ENCODE results near the gene PCCA.

Gene PCCA

DNA sequence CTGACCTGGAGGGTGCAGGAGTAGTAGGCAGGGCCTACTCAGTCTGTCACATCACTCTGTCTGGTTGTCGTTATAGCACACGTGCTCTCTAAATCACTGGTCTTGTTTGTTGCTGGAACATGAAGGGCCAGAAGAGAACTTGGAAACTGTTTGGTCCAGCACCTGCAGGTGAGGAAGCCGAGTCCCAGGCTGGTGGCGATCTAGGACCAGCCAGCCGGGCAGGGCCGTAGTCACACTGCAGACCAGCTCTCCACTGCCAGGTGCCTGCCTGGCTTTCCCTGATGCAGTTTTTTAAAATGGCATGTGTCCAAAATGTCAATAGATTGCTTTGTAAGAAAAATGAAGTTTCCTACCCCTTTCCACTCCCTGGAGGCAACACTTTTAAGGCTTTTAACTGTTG lies 446.0 kb downstream of the PCCA start:
- no peak overlapping the region for H3K9ac ChIP-seq (ENCODE audit: low read length)
- no peaks in the 10 kb centered on the region for H3K27me3 ChIP-seq (ENCODE audit: control insufficient read depth, insufficient read depth, low read length)
- no peaks in the 10 kb centered on the region for H3K9me3 ChIP-seq (ENCODE audit: control insufficient read depth, low read length)
- no peaks in the 10 kb centered on the region for H3K36me3 ChIP-seq (ENCODE audit: control insufficient read depth, insufficient read depth, low read length)
- no peak overlapping the region for H3K4me3 ChIP-seq (ENCODE audit: low read length)
- peaks cover 12% of the 10 kb centered on the region for H3K4me1 ChIP-seq (ENCODE audit: control insufficient read depth, insufficient read depth, low read length)

DNA sequence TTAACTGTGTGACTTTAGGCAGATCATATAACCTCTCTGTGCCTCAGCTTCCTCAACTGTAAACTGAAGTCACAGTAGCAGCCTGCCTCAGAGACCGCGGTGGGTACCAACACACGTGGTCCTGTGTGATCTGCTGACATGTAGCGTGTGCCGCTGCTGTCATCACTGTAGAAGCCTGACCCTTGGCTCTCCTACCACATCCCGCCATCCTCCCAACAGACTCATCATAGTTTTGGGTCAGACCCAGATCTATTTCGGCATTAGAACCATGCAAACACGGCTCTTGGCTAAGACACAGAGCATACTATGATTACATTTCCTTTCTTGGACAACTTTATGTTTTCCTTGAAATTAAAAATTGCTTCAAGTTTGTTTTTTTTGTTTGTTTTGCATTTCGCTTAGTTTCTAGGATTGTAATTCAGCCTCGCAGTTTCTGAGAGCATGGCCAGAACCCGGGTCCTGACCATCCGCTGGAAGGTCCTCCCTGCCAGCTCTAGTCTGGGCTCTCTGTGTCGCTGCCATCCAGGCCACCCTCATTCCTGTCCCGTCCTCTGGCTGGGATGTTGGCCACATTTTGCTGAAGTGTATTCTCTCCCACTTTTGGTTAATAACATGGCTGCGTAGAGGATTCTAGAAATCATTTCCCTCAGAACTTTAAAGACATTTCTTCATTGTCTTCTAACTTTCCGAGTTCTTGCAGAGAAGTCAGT lies 446.7 kb downstream of the PCCA start:
- Histone ChIP-seq H3K4me3 (ENCODE audit: low read length) (no peak overlapping the region), H3K9ac (ENCODE audit: low read length) (no peak overlapping the region), H3K4me1 (ENCODE audit: control insufficient read depth, insufficient read depth, low read length) (peaks cover 12% of the 10 kb centered on the region), H3K9me3 (ENCODE audit: control insufficient read depth, low read length) (no peaks in the 10 kb centered on the region), H3K36me3 (ENCODE audit: control insufficient read depth, insufficient read depth, low read length) (no peaks in the 10 kb centered on the region), H3K27me3 (ENCODE audit: control insufficient read depth, insufficient read depth, low read length) (no peaks in the 10 kb centered on the region)

DNA sequence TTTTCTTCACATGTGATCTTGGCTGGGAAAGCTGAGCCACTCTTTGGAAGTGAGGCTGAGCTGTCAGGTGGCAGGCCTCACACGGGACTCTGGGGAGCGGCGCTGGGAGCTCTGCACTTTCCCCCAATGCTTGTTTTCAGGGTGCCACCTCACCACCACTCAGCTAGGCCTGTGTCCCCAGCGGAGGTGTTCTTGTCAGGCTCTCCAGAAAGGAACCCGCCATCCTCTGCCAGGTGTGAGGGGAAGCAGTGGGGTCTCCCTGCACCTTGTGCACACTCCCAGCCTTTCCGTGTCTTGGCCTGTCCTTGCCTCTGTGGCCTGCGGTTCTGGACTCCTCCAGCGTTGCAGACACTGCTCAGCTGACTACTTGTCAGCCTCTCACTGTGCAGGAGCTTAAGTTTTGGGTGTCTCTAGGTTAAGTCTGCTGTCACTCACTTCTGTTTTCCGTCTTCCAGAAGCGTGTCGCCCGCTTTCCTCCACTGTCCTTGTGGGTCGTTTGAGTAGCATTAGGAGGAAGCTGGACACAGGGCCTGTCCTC lies 447.8 kb downstream of the PCCA start:
- Histone ChIP-seq H3K9ac (ENCODE audit: low read length) (no peak overlapping the region), H3K27me3 (ENCODE audit: control insufficient read depth, insufficient read depth, low read length) (no peaks in the 10 kb centered on the region), H3K9me3 (ENCODE audit: control insufficient read depth, low read length) (no peaks in the 10 kb centered on the region), H3K4me1 (ENCODE audit: control insufficient read depth, insufficient read depth, low read length) (peaks cover 12% of the 10 kb centered on the region), H3K4me3 (ENCODE audit: low read length) (no peak overlapping the region), H3K36me3 (ENCODE audit: control insufficient read depth, insufficient read depth, low read length) (no peaks in the 10 kb centered on the region)

DNA sequence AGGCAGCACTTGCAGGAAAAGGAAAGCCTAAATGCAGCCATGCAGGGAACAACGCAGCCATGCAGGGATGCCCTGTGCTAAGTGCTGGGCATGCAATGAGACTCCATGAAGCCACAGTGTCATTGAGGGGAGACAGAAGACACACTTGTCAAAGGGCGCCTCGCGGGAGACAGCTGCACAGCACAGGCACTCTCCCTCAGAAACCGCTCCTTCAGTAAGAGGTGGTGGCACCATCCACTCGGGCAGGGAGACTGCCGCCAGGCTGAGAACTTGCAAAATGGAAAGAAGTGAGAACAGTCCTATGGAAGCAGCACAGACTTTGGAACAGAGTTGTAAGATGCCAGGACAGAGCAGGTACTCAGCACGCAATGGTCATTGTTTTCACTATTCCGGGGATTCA lies 448.6 kb downstream of the PCCA start:
- Histone ChIP-seq H3K9me3 (ENCODE audit: control insufficient read depth, low read length) (no peaks in the 10 kb centered on the region), H3K4me3 (ENCODE audit: low read length) (no peak overlapping the region), H3K36me3 (ENCODE audit: control insufficient read depth, insufficient read depth, low read length) (no peaks in the 10 kb centered on the region), H3K9ac (ENCODE audit: low read length) (no peak overlapping the region), H3K4me1 (ENCODE audit: control insufficient read depth, insufficient read depth, low read length) (peaks cover 12% of the 10 kb centered on the region), H3K27me3 (ENCODE audit: control insufficient read depth, insufficient read depth, low read length) (no peaks in the 10 kb centered on the region)

DNA sequence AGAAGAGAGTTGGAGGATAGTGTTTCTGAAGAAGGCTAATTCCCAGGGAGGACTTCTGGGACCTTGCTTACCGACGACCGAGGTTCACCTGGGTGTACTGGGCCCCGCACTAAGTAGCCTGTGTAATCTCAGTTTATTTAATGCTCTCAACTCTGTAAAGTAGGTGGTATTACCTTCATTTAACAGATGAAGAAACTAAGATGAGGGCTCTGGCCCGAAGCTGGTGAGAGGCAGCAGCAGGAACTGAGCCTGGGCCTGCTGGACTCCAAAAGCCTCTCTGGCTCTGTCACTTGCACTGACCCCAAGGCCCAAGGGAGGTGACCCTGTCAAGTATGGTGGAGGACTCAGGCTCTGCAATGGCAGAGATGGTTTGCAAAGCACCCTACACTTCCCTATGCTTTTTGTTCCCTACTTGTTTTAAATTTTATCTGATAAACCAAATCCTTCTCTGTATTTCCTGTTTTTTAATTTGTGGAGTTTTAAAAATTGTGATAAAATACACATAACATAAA lies 449.1 kb downstream of the PCCA start:
- H3K9ac ChIP-seq (ENCODE audit: low read length) = no peak overlapping the region
- H3K36me3 ChIP-seq (ENCODE audit: control insufficient read depth, insufficient read depth, low read length) = no peaks in the 10 kb centered on the region
- no peaks in the 10 kb centered on the region for H3K9me3 ChIP-seq (ENCODE audit: control insufficient read depth, low read length)
- no peak overlapping the region for H3K4me3 ChIP-seq (ENCODE audit: low read length)
- no peaks in the 10 kb centered on the region for H3K27me3 ChIP-seq (ENCODE audit: control insufficient read depth, insufficient read depth, low read length)
- H3K4me1 ChIP-seq (ENCODE audit: control insufficient read depth, insufficient read depth, low read length) = peaks cover 9% of the 10 kb centered on the region

DNA sequence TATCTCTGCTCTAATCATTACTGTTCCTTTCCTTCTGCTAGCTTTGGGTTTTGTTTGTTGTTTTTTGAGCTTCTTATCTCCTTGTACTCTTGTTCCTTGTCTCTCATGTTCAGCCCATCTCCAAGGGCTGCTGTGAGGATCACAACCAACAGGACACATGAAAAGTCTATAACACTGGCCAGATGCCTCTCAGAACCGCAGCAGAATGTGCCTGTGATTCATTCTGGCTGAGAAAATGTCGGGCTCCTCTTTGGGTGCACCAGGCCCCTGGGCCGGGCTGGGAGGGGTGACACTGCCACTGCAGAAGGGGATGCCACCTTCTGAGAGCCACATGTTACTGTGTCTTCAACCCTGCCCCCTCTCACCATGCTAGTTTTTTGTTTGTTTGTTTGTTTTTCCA lies 451.7 kb downstream of the PCCA start:
- H3K36me3 ChIP-seq (ENCODE audit: control insufficient read depth, insufficient read depth, low read length) = no peaks in the 10 kb centered on the region
- H3K9me3 ChIP-seq (ENCODE audit: control insufficient read depth, low read length) = no peaks in the 10 kb centered on the region
- no peak overlapping the region for H3K9ac ChIP-seq (ENCODE audit: low read length)
- H3K27me3 ChIP-seq (ENCODE audit: control insufficient read depth, insufficient read depth, low read length) = no peaks in the 10 kb centered on the region
- H3K4me1 ChIP-seq (ENCODE audit: control insufficient read depth, insufficient read depth, low read length) = no peaks in the 10 kb centered on the region
- H3K4me3 ChIP-seq (ENCODE audit: low read length) = no peak overlapping the region

GRCh38 chr13:100541897-100542825 lies 453.3 kb downstream of the PCCA start:
- Histone ChIP-seq H3K27me3 (ENCODE audit: control insufficient read depth, insufficient read depth, low read length) (no peaks in the 10 kb centered on the region), H3K4me3 (ENCODE audit: low read length) (no peak overlapping the region), H3K4me1 (ENCODE audit: control insufficient read depth, insufficient read depth, low read length) (no peaks in the 10 kb centered on the region), H3K36me3 (ENCODE audit: control insufficient read depth, insufficient read depth, low read length) (no peaks in the 10 kb centered on the region), H3K9ac (ENCODE audit: low read length) (no peak overlapping the region), H3K9me3 (ENCODE audit: control insufficient read depth, low read length) (no peaks in the 10 kb centered on the region)

DNA sequence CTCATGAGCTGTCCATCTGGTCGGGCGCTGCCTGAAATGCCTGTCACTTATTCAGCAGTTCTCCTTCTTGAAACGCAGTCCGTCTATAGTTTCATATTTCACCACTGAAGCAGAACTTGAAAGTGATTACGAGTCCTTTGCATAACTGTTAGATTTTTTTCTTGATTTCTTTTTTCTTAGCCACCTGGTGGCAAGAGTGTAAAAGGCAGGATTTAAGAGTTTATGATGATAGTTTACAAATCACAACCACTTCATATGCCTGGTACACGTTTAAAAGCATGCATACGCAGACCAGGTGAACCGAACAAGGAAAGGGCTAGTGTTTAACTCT lies 453.9 kb downstream of the PCCA start:
- no peaks in the 10 kb centered on the region for H3K9me3 ChIP-seq (ENCODE audit: control insufficient read depth, low read length)
- no peaks in the 10 kb centered on the region for H3K4me1 ChIP-seq (ENCODE audit: control insufficient read depth, insufficient read depth, low read length)
- H3K4me3 ChIP-seq (ENCODE audit: low read length) = no peak overlapping the region
- H3K9ac ChIP-seq (ENCODE audit: low read length) = no peak overlapping the region
- H3K36me3 ChIP-seq (ENCODE audit: control insufficient read depth, insufficient read depth, low read length) = no peaks in the 10 kb centered on the region
- H3K27me3 ChIP-seq (ENCODE audit: control insufficient read depth, insufficient read depth, low read length) = no peaks in the 10 kb centered on the region

GRCh38 chr13:100543872-100544602 lies 455.1 kb downstream of the PCCA start:
- H3K9ac ChIP-seq (ENCODE audit: low read length) = no peak overlapping the region
- H3K4me3 ChIP-seq (ENCODE audit: low read length) = no peak overlapping the region
- H3K36me3 ChIP-seq (ENCODE audit: control insufficient read depth, insufficient read depth, low read length) = no peaks in the 10 kb centered on the region
- H3K4me1 ChIP-seq (ENCODE audit: control insufficient read depth, insufficient read depth, low read length) = no peaks in the 10 kb centered on the region
- no peaks in the 10 kb centered on the region for H3K9me3 ChIP-seq (ENCODE audit: control insufficient read depth, low read length)
- no peaks in the 10 kb centered on the region for H3K27me3 ChIP-seq (ENCODE audit: control insufficient read depth, insufficient read depth, low read length)

- H3K4me1 ChIP-seq (ENCODE audit: control insufficient read depth, insufficient read depth, low read length) = no peaks in the 10 kb centered on the region
- H3K9me3 ChIP-seq (ENCODE audit: control insufficient read depth, low read length) = no peaks in the 10 kb centered on the region
- no peaks in the 10 kb centered on the region for H3K27me3 ChIP-seq (ENCODE audit: control insufficient read depth, insufficient read depth, low read length)
- H3K4me3 ChIP-seq (ENCODE audit: low read length) = no peak overlapping the region
- no peaks in the 10 kb centered on the region for H3K36me3 ChIP-seq (ENCODE audit: control insufficient read depth, insufficient read depth, low read length)
- no peak overlapping the region for H3K9ac ChIP-seq (ENCODE audit: low read length)
Measured at GRCh38 chr13:100544866-100545683, 456.2 kb downstream of the PCCA start.

- H3K9me3 ChIP-seq (ENCODE audit: control insufficient read depth, low read length) = no peaks in the 10 kb centered on the region
- no peaks in the 10 kb centered on the region for H3K27me3 ChIP-seq (ENCODE audit: control insufficient read depth, insufficient read depth, low read length)
- H3K4me1 ChIP-seq (ENCODE audit: control insufficient read depth, insufficient read depth, low read length) = no peaks in the 10 kb centered on the region
- H3K36me3 ChIP-seq (ENCODE audit: control insufficient read depth, insufficient read depth, low read length) = no peaks in the 10 kb centered on the region
- no peak overlapping the region for H3K4me3 ChIP-seq (ENCODE audit: low read length)
- H3K9ac ChIP-seq (ENCODE audit: low read length) = no peak overlapping the region
Measured at GRCh38 chr13:100545684-100546061, 456.8 kb downstream of the PCCA start.
